MCF 10A (cell line): Measurements from ENCODE around the gene OBSCN. TPM values are rescaled to one million over a fixed set of nuclear protein-coding genes. Genes with fewer than 3 reads are reported as not detected.

Source experiments
- BruUV-seq: library from RNA; stranded (reverse); fragments of 400-500 nt; replicated peaks from 2 replicates; lab custom pipeline; 2021; lab: Mats Ljungman, UMichigan
- CTCF ChIA-PET: fragments of 300-600 bp; sonication (Branson Sonifier 250); formaldehyde crosslinking; extraction: SDS; loops from one replicate; lab custom pipeline; 2021; ENCODE audit warnings: antibody characterized with exemption, inconsistent platforms; lab: Yijun Ruan, JAX
- POLR2A ChIA-PET: fragments of 300-600, 350-650 bp; sonication (Branson Sonifier 250); formaldehyde crosslinking; extraction: SDS; loops from one replicate; lab custom pipeline; 2020; ENCODE audit warnings: antibody characterized with exemption, inconsistent platforms; lab: Yijun Ruan, JAX
- DNase-seq: peaks from one replicate; pipeline ENCODE4 v3.0.0-alpha.2; 2018; ENCODE audit not compliant: unreplicated experiment
- H3K27ac Mint-ChIP-seq: one replicate; pipeline ENCODE4 v1.8.0; 2022; ENCODE audit warnings: mild to moderate bottlenecking, low read depth, mixed read lengths; ENCODE audit not compliant: unreplicated experiment
- H3K27me3 Mint-ChIP-seq: one replicate; pipeline ENCODE4 v1.8.0; 2022; ENCODE audit warnings: mixed read lengths; ENCODE audit not compliant: insufficient read depth, unreplicated experiment
- H3K36me3 Mint-ChIP-seq: one replicate; pipeline ENCODE4 v1.8.0; 2022; ENCODE audit warnings: mild to moderate bottlenecking, moderate library complexity, mixed read lengths; ENCODE audit not compliant: insufficient read depth, unreplicated experiment
- H3K4me1 Mint-ChIP-seq: one replicate; pipeline ENCODE4 v1.8.0; 2022; ENCODE audit warnings: mixed read lengths; ENCODE audit not compliant: insufficient read depth, unreplicated experiment
- H3K4me3 Mint-ChIP-seq: one replicate; pipeline ENCODE4 v1.8.0; 2022; ENCODE audit warnings: mild to moderate bottlenecking, moderate library complexity, mixed read lengths; ENCODE audit not compliant: unreplicated experiment
- H3K9me3 Mint-ChIP-seq: one replicate; pipeline ENCODE4 v1.8.0; 2022; ENCODE audit warnings: mixed read lengths; ENCODE audit not compliant: unreplicated experiment
- intact Hi-C: fragments of 100-400 bp; cut with micrococcal nuclease; formaldehyde crosslinking; loops from 2 replicates; pipeline ENCODE4 v1.14.1; 2022
- total RNA-seq: library from RNA; stranded (reverse); gene quantifications from 2 replicates; pipeline ENCODE4 v1.2.3, GENCODE V29; 2022
- TF ChIP-seq, protein P1 (sequence below): fragments of 200-600 bp; IDR thresholded peaks from one replicate; pipeline ENCODE4 v1.8.0; 2022; ENCODE audit warnings: antibody characterized with exemption, mild to moderate bottlenecking; ENCODE audit not compliant: unreplicated experiment

OBSCN gene
- total RNA-seq, 1 experiment from 2014 or later = 22.6 TPM

- intact Hi-C loops = no loop called here
- ChIA-PET CTCF (interaction anchor here (0.6 to 6.6 kb wide), 6 partner anchors 12 to 59 kb away, joined by 3 to 44 read pairs (median 4); partner anchors contain the start of gene IBA57), POLR2A (interaction anchor here (0.9 to 3.0 kb wide), 2 partner anchors 12 to 25 kb away, joined by 3 to 12 read pairs; partner anchors contain the start of gene IBA57)
- no TSS peak for BruUV-seq
- Mint-ChIP-seq H3K4me1 (no peaks in the 10 kb centered on the region), H3K36me3 (peaks cover 13% of the 10 kb centered on the region), H3K9me3 (no peaks in the 10 kb centered on the region), H3K27me3 (no peaks in the 10 kb centered on the region), H3K27ac (no peak overlapping the region), H3K4me3 (no peak overlapping the region)
- TF ChIP-seq, protein P1, sequence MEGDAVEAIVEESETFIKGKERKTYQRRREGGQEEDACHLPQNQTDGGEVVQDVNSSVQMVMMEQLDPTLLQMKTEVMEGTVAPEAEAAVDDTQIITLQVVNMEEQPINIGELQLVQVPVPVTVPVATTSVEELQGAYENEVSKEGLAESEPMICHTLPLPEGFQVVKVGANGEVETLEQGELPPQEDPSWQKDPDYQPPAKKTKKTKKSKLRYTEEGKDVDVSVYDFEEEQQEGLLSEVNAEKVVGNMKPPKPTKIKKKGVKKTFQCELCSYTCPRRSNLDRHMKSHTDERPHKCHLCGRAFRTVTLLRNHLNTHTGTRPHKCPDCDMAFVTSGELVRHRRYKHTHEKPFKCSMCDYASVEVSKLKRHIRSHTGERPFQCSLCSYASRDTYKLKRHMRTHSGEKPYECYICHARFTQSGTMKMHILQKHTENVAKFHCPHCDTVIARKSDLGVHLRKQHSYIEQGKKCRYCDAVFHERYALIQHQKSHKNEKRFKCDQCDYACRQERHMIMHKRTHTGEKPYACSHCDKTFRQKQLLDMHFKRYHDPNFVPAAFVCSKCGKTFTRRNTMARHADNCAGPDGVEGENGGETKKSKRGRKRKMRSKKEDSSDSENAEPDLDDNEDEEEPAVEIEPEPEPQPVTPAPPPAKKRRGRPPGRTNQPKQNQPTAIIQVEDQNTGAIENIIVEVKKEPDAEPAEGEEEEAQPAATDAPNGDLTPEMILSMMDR = no peak
- DNase-seq = no peak
These were observed 29.8 kb upstream of the OBSCN start for GRCh38 chr1:228177721-228178710.

GRCh38 chr1:228178737-228179684 lies 28.8 kb upstream of the OBSCN start:
- TF ChIP-seq, protein P1 = no peak
- no peak for DNase-seq
- H3K36me3 Mint-ChIP-seq = peaks cover 13% of the 10 kb centered on the region
- no peak overlapping the region for H3K27ac Mint-ChIP-seq
- H3K9me3 Mint-ChIP-seq = no peaks in the 10 kb centered on the region
- BruUV-seq = no TSS peak
- no peak overlapping the region for H3K4me3 Mint-ChIP-seq
- CTCF ChIA-PET = interaction anchor here (0.6 to 6.6 kb wide), 5 partner anchors 13 to 58 kb away, joined by 3 to 44 read pairs (median 3); partner anchors contain the start of gene IBA57
- POLR2A ChIA-PET = interaction anchor here (0.9 to 3.0 kb wide), 4 partner anchors 13 to 1379 kb away, joined by 3 to 12 read pairs (median 4); partner anchors contain the start of gene IBA57
- intact Hi-C loops = no loop called here
- H3K27me3 Mint-ChIP-seq = no peaks in the 10 kb centered on the region
- no peaks in the 10 kb centered on the region for H3K4me1 Mint-ChIP-seq

DNA sequence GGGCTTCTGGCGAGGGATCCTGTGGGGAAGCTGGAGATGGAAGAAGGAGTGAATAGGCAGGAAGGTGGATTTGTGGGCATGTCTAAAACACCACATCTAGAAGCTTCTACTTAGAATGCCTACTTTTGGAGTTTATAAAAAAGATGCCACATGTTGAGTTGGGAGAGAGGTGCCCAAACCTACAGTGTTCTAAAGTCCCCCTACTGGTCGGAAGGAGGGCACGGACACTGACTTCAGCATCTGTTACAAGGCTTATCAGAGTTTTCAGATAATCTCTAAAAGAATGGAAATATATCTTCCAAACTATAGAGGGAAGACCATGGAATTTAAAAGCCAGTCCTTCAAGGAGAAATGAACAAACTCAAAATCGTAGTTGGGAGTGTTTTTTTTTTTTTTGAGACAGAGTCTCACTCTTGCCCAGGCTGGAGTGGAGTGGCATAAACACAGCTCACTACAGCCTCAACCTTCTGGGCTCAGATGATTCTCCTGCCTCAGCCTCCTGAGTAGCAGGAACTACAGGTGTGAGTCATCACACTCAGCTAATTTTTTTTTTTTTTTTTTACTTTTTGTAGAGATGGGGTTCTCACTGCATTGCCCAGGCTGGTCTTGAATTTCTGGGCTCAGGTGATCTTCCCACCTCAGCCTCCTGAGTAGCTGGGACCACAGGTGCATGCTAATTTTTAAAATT lies 27.4 kb upstream of the OBSCN start:
- no TSS peak for BruUV-seq
- no peak for DNase-seq
- peaks cover 8% of the 10 kb centered on the region for H3K36me3 Mint-ChIP-seq
- TF ChIP-seq, protein P1 = peak; percentile 19
- no peaks in the 10 kb centered on the region for H3K4me1 Mint-ChIP-seq
- intact Hi-C loops = no loop called here
- ChIA-PET POLR2A (interaction anchor here (1.3 kb wide), 1 partner anchor 1377 kb away, joined by 3 read pairs; no protein-coding TSS in a partner anchor), CTCF (interaction anchor here (0.6 to 6.6 kb wide), 7 partner anchors 14 to 1669 kb away, joined by 3 to 44 read pairs (median 3); partner anchors contain the start of gene IBA57)
- no peak overlapping the region for H3K4me3 Mint-ChIP-seq
- no peak overlapping the region for H3K27ac Mint-ChIP-seq
- H3K9me3 Mint-ChIP-seq = no peaks in the 10 kb centered on the region
- no peaks in the 10 kb centered on the region for H3K27me3 Mint-ChIP-seq
